HepG2 (cell line): ENCODE data around the gene RFFL. TPM values are rescaled to one million over a fixed set of nuclear protein-coding genes. Genes with fewer than 3 reads are reported as not detected.
A peak's percentile ranks its signal among the peaks of the same experiment; 100 is the strongest.

Experiments
- CREB3 ChIP-seq: sonication (generic); formaldehyde crosslinking; IDR thresholded peaks from 2 replicates; pipeline ENCODE4 v1.5.0; 2020; ENCODE audit warnings: missing genetic modification reagents
- EZH2 ChIP-seq: conservative IDR thresholded peaks from 2 replicates; pipeline ENCODE4 v1.6.1; 2012; ENCODE audit warnings: mild to moderate bottlenecking, low read depth, low read length, moderate library complexity
- GABPB1 ChIP-seq: IDR thresholded peaks from 2 replicates; pipeline ENCODE4 v1.6.1; 2016; ENCODE audit warnings: mild to moderate bottlenecking, missing genetic modification reagents, moderate library complexity, missing compliant biosample characterization
- HHEX ChIP-seq: IDR thresholded peaks from 2 replicates; pipeline ENCODE4 v1.6.1; 2016; ENCODE audit warnings: control low read depth
- HNF1B ChIP-seq: sonication (generic); formaldehyde crosslinking; IDR thresholded peaks from 2 replicates; pipeline ENCODE4 v1.5.1; 2020; ENCODE audit warnings: mild to moderate bottlenecking, moderate library complexity, missing genetic modification reagents
- NCOA2 ChIP-seq: sonication (generic); formaldehyde crosslinking; IDR thresholded peaks from 2 replicates; pipeline ENCODE4 v1.8.0; 2022; ENCODE audit warnings: inconsistent platforms
- NFE2 ChIP-seq: sonication (generic); formaldehyde crosslinking; IDR thresholded peaks from 2 replicates; pipeline ENCODE4 v1.4.0; 2020; ENCODE audit warnings: missing genetic modification reagents
- NFE2L2 ChIP-seq: fragments of 150-350 bp; IDR thresholded peaks from 2 replicates; pipeline ENCODE4 v1.6.1; 2014; ENCODE audit warnings: low read length
- PPARG ChIP-seq: conservative IDR thresholded peaks from 2 replicates; pipeline ENCODE4 v1.6.1; 2016; ENCODE audit warnings: missing biosample characterization, missing genetic modification reagents
- SCMH1 ChIP-seq: sonication (generic); formaldehyde crosslinking; IDR thresholded peaks from 2 replicates; pipeline ENCODE4 v1.9.0; 2021; ENCODE audit warnings: missing genetic modification reagents, mild to moderate bottlenecking, borderline replicate concordance
- ZBTB1 ChIP-seq: sonication (generic); formaldehyde crosslinking; IDR thresholded peaks from 2 replicates; pipeline ENCODE4 v1.4.0; 2020; ENCODE audit warnings: missing genetic modification reagents, borderline replicate concordance
- ZBTB39 ChIP-seq: sonication (generic); formaldehyde crosslinking; IDR thresholded peaks from 2 replicates; pipeline ENCODE4 v1.5.0; 2020; ENCODE audit warnings: missing genetic modification reagents
- ZBTB44 ChIP-seq: sonication (generic); formaldehyde crosslinking; IDR thresholded peaks from 2 replicates; pipeline ENCODE4 v1.4.0; 2020; ENCODE audit warnings: missing genetic modification reagents
- ZFYVE20 ChIP-seq: sonication (generic); formaldehyde crosslinking; IDR thresholded peaks from 2 replicates; pipeline ENCODE4 v1.8.0; 2023; ENCODE audit warnings: low read depth, mild to moderate bottlenecking, moderate library complexity, missing genetic modification reagents, borderline replicate concordance
- ZNF101 ChIP-seq: sonication (generic); formaldehyde crosslinking; IDR thresholded peaks from 2 replicates; pipeline ENCODE4 v1.4.0; 2020; ENCODE audit warnings: mild to moderate bottlenecking, low read depth, missing genetic modification reagents, borderline replicate concordance
- ZNF225 ChIP-seq: sonication (generic); formaldehyde crosslinking; IDR thresholded peaks from 2 replicates; pipeline ENCODE4 v1.4.0; 2020; ENCODE audit warnings: mild to moderate bottlenecking, missing genetic modification reagents
- ZNF530 ChIP-seq: sonication (generic); formaldehyde crosslinking; IDR thresholded peaks from 2 replicates; pipeline ENCODE4 v1.5.0; 2020; ENCODE audit warnings: low read depth, mild to moderate bottlenecking, missing genetic modification reagents
- ZNF605 ChIP-seq: sonication (generic); formaldehyde crosslinking; IDR thresholded peaks from 2 replicates; pipeline ENCODE4 v1.8.0; 2022; ENCODE audit warnings: mild to moderate bottlenecking, missing genetic modification reagents
- ZSCAN12 ChIP-seq: sonication (generic); formaldehyde crosslinking; IDR thresholded peaks from 2 replicates; pipeline ENCODE4 v1.9.0; 2021; ENCODE audit warnings: mild to moderate bottlenecking, missing genetic modification reagents
- polyA plus RNA-seq, 8 experiments: library from polyadenylated mRNA; depleted of rRNA in 3 of 8; stranded (reverse) in 7 of 8; unstranded in 1 of 8; fragments of >200 nt; fragmentation: Illumina TruSeq in 4 of 8; extraction: Trizol in 4 of 8; gene quantifications; 2 replicates each; pipeline versions ENCODE4 v1.2.1 to v1.2.3, GENCODE V29; 2011 to 2016; ENCODE audit warnings: low read depth in 4 of 8, missing spikeins in 1 of 8, mixed read lengths in 1 of 8; ENCODE audit not compliant: insufficient read depth in 1 of 8
- total RNA-seq, 5 experiments: library from RNA; depleted of rRNA; stranded (reverse); fragments of >200 nt; fragmentation: Illumina TruSeq; extraction: Trizol; gene quantifications; 2 replicates each; pipeline ENCODE4 v1.2.3, GENCODE V29; 2016; ENCODE audit warnings: low read depth in 1 of 5
- TF ChIP-seq, protein P1 (sequence below): sonication (generic); formaldehyde crosslinking; IDR thresholded peaks from 2 replicates; pipeline ENCODE4 v1.8.0; 2022; ENCODE audit warnings: mild to moderate bottlenecking, missing genetic modification reagents, borderline replicate concordance
- TF ChIP-seq, protein P2 (sequence below): sonication (generic); formaldehyde crosslinking; conservative IDR thresholded peaks from 2 replicates; pipeline ENCODE4 v1.4.0; 2020; ENCODE audit warnings: missing genetic modification reagents

Gene RFFL
- total and polyA plus RNA-seq, 2 of the 13 experiments (the other 11 are each of a cell fraction or from before 2014, with no cell fraction given), result 24.3 to 48.6 TPM

DNA sequence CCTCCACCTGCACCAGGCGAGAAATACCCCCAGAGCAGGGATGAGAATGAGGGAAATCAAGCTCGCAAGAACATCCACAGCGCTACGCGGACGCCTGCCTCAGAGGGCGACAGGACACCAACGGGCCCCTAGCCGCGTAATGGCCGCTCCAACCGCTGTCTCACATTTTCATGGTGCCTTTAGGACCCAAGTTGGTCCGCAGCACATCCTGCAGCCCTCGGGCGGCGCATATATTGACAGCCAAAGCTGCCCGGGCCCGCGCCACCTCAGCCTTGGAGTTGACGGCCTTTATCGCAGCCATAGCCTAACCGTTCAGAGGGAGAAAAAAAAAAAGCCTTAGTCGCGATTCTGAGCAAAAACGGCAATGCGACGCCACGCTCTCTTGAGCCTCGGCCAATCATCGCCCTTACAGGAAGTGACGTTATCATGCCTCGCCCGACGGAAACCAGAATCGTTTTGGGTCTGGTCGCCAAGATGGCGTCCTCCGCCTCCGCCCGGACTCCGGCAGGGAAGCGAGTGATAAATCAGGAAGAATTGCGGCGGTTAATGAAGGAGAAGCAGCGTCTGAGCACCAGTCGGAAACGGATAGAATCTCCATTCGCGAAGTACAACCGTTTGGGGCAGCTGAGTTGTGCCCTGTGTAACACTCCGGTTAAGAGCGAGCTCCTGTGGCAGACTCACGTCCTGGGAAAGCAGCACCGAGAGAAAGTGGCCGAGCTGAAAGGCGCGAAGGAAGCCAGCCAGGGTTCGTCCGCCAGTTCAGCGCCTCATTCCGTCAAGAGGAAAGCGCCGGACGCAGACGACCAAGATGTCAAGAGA is 102.2 kb downstream of the RFFL start, which contains the start of the genes CCT6B and ZNF830 (continued):
- peak; percentile 62; the same call in 1 of the 2 replicates for TF ChIP-seq HNF1B (CRISPR knock-in tag)
- TF ChIP-seq PPARG (CRISPR knock-in tag), result 0 out of 2 replicates have a peak, but pooled peaks have one; percentile 30
- TF ChIP-seq ZSCAN12 (CRISPR knock-in tag), result no peak
- no peak for TF ChIP-seq ZBTB1 (CRISPR knock-in tag)
- no peak for TF ChIP-seq HHEX
- TF ChIP-seq EZH2, result no peak
- TF ChIP-seq ZBTB39 (CRISPR knock-in tag), result no peak
- TF ChIP-seq ZBTB44 (CRISPR knock-in tag), result no peak
- peak; percentile 99 for TF ChIP-seq GABPB1 (CRISPR knock-in tag)
- TF ChIP-seq, protein P1, sequence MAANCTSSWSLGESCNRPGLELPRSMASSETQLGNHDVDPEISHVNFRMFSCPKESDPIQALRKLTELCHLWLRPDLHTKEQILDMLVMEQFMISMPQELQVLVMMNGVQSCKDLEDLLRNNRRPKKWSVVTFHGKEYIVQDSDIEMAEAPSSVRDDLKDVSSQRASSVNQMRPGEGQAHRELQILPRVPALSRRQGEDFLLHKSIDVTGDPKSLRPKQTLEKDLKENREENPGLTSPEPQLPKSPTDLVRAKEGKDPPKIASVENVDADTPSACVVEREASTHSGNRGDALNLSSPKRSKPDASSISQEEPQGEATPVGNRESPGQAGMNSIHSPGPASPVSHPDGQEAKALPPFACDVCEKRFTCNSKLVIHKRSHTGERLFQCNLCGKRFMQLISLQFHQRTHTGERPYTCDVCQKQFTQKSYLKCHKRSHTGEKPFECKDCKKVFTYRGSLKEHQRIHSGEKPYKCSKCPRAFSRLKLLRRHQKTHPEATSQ (CRISPR knock-in tag), result 0 out of 2 replicates have a peak, but pooled peaks have one; percentile 65
- no peak for TF ChIP-seq NFE2L2
- TF ChIP-seq ZNF530 (CRISPR knock-in tag), result no peak
- TF ChIP-seq CREB3 (CRISPR knock-in tag), result peak; percentile 76; the same call in 1 of the 2 replicates
- TF ChIP-seq ZNF605 (CRISPR knock-in tag), result peak; percentile 88
- TF ChIP-seq, protein P2, sequence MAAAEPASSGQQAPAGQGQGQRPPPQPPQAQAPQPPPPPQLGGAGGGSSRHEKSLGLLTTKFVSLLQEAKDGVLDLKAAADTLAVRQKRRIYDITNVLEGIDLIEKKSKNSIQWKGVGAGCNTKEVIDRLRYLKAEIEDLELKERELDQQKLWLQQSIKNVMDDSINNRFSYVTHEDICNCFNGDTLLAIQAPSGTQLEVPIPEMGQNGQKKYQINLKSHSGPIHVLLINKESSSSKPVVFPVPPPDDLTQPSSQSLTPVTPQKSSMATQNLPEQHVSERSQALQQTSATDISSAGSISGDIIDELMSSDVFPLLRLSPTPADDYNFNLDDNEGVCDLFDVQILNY, result no peak
- TF ChIP-seq SCMH1 (CRISPR knock-in tag), result no peak
- TF ChIP-seq ZFYVE20 (CRISPR knock-in tag), result no peak
- TF ChIP-seq NCOA2 (CRISPR knock-in tag), result peak; percentile 53
- peak; percentile 64; the same call in 1 of the 2 replicates for TF ChIP-seq ZNF225 (CRISPR knock-in tag)
- TF ChIP-seq NFE2 (CRISPR knock-in tag), result no peak
- TF ChIP-seq ZNF101 (CRISPR knock-in tag), result no peak
